LNCAP (cell line): ENCODE measurements around the gene KIRREL2.

Experiments used
- TF ChIP-seq, protein P1 (sequence below): fragments of 450-650 bp; IDR thresholded peaks from 2 replicates; pipeline ENCODE4 v1.5.1; 2017; ENCODE audit warnings: mild to moderate bottlenecking

The KIRREL2 gene

DNA sequence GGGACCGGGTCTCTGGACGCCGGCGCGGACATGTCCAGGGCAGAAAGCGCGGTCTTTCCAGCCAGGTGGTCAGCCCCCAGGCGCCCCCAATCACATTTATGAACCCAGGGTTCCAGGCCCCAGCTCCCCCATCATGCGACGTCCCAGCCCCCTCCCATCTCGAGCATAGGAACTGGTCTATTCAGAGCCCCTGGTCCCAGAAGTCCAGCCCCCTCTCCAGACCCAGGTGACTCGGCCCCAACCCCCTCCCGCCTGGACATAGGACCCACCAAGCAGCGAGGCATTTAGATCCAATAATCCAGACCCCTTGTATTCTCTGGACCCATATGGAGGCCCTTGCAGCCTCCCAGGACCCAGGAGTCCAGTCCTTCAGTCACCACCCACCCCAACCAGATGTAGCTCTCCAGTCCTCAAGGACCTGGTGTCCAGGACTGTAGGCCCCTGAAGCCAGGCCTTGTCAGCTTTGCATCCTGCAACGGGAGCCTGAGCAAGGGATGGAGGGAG is 12.2 kb downstream of the KIRREL2 start:
- TF ChIP-seq, protein P1, sequence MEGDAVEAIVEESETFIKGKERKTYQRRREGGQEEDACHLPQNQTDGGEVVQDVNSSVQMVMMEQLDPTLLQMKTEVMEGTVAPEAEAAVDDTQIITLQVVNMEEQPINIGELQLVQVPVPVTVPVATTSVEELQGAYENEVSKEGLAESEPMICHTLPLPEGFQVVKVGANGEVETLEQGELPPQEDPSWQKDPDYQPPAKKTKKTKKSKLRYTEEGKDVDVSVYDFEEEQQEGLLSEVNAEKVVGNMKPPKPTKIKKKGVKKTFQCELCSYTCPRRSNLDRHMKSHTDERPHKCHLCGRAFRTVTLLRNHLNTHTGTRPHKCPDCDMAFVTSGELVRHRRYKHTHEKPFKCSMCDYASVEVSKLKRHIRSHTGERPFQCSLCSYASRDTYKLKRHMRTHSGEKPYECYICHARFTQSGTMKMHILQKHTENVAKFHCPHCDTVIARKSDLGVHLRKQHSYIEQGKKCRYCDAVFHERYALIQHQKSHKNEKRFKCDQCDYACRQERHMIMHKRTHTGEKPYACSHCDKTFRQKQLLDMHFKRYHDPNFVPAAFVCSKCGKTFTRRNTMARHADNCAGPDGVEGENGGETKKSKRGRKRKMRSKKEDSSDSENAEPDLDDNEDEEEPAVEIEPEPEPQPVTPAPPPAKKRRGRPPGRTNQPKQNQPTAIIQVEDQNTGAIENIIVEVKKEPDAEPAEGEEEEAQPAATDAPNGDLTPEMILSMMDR, result no peak

DNA sequence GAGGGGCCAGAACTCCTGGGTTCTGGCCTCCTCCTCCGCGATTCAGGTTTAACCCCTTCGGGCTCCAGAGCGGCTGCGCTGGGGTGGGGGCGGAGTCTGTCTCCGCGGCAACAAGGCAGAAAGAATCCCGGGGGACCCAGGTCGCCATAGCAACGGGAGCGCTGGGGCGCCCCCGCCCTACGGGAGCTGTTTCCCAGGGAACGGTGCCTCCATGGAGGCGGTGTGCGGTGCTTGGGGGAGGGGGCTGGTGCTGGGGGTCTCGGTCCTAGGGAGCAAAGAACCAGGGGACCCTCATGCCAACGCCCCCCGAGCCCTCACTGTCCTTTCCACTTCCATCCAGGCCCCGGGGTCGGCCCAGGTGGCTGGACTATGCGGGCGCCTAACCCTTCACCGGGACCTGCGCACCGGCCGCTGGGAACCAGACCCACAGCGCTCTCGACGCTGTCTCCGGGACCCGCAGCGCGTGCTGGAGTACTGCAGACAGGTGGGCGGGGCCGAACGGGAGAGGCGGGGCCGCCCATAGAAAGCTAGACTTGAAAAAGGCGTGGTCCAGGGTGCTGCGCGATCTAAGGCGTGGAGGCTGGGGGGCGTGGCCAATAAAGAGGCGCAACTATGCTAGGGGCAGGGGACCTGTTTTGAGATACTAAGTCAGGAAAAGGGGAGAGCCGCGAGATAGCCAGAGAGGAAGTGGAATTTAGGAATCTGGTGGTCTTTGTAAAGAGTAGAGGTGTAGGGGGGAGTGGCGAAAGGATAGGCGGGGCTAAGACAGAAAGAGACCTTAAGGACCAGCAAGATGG is 12.8 kb downstream of the KIRREL2 start:
- TF ChIP-seq, protein P1, result no peak

DNA sequence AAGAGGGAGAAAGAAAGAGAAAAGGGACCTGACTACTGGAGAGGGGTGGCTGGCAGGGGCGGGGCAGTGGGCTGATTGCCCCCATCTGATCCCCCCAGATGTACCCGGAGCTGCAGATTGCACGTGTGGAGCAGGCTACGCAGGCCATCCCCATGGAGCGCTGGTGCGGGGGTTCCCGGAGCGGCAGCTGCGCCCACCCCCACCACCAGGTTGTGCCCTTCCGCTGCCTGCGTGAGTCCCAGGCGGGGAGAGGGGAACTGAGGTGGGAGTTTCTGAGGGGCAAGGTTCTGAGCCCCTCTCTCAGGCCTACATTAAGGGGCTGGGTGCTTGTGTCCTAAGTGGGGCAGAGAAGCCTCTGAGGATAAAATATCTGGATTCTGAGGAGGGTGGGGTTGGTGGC is 14.1 kb downstream of the KIRREL2 start:
- TF ChIP-seq, protein P1, result no peak

DNA sequence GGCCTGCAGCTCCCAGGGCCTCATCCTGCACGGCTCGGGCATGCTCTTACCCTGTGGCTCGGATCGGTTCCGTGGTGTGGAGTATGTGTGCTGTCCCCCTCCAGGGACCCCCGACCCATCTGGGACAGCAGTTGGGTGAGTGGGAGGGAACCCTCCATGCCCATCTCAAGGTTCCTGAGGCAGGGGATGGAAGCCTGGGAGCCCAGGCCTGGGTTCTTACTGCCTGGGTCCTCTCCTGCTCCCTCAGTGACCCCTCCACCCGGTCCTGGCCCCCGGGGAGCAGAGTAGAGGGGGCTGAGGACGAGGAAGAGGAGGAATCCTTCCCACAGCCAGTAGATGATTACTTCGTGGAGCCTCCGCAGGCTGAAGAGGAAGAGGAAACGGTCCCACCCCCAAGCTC is 14.9 kb downstream of the KIRREL2 start:
- TF ChIP-seq, protein P1, result no peak

DNA sequence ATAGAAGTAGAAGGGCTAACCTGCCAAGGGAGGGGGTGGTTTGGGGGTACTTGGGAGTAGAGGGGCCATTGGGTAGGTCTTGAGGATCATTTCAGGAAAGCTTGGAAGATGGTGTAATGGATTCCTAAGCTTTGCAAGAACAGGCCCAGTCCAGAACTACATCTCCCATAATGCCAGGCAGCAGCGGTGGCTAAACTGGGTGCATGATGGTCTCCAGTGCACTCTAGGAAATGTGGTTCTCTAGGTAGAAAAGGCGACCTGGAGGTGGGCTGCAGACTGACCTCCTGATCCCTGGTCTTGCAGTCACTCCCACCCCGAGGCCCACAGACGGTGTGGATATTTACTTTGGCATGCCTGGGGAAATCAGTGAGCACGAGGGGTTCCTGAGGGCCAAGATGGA is 15.5 kb downstream of the KIRREL2 start:
- TF ChIP-seq, protein P1, result no peak

DNA sequence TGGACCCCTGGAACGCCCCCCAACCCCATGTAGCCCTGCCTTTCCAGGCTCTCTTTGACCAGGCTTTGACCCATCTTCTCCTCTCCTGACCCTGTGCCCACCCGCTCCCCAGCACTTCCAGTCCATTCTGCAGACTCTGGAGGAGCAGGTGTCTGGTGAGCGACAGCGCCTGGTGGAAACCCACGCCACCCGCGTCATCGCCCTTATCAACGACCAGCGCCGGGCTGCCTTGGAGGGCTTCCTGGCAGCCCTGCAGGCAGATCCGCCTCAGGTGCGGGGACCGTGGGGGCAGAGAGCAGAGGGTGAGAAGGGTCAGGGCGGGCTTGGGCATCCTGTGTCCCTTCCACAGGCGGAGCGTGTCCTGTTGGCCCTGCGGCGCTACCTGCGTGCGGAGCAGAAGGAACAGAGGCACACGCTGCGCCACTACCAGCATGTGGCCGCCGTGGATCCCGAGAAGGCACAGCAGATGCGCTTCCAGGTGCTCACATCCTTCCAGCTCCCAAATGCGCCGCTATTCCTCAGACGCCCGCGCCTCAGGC is 17.8 kb downstream of the KIRREL2 start:
- TF ChIP-seq, protein P1, result no peak

DNA sequence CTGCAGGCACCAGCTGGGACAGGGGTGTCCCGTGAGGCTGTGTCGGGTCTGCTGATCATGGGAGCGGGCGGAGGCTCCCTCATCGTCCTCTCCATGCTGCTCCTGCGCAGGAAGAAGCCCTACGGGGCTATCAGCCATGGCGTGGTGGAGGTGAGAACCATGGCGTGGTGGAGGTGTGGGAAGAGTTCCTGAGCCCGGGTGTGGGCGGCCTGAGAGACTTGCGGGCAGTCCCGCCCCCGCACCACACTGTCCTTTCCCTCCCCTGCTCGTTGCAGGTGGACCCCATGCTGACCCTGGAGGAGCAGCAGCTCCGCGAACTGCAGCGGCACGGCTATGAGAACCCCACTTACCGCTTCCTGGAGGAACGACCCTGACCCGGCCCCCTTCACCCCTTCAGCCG is 22.4 kb downstream of the KIRREL2 start:
- TF ChIP-seq, protein P1, result no peak
